Neural cell (in vitro differentiated cells): ENCODE measurements around the gene TACC2.

Source experiments
- CTCF ChIP-seq: fragments of 450-650 bp; IDR thresholded peaks from 2 replicates; pipeline ENCODE4 v1.5.1; 2014; ENCODE audit warnings: antibody characterized with exemption, mild to moderate bottlenecking, moderate library complexity; ENCODE audit not compliant: poor library complexity, severe bottlenecking
- EP300 ChIP-seq: fragments of 450-650 bp; conservative IDR thresholded peaks from 2 replicates; pipeline ENCODE4 v1.6.1; 2014; ENCODE audit warnings: antibody characterized with exemption, mild to moderate bottlenecking, moderate library complexity; ENCODE audit not compliant: poor library complexity, severe bottlenecking
- EZH2 ChIP-seq: fragments of 200-600, 300-800 bp; shearing (Covaris generic), sonication (generic); IDR thresholded peaks from 2 replicates; pipeline ENCODE4 v1.6.1; 2014; ENCODE audit warnings: antibody characterized with exemption, low read length, borderline replicate concordance, mild to moderate bottlenecking; ENCODE audit not compliant: insufficient read depth, poor library complexity, severe bottlenecking
- MXI1 ChIP-seq: fragments of 450-650 bp; conservative IDR thresholded peaks from 2 replicates; pipeline ENCODE4 v1.6.1; 2014; ENCODE audit warnings: antibody characterized with exemption, mild to moderate bottlenecking; ENCODE audit not compliant: poor library complexity, severe bottlenecking
- POLR2AphosphoS5 ChIP-seq: IDR thresholded peaks from 2 replicates; pipeline ENCODE4 v1.6.1; 2012
- RAD21 ChIP-seq: fragments of 450-650 bp; conservative IDR thresholded peaks from 2 replicates; pipeline ENCODE4 v1.6.1; 2014; ENCODE audit warnings: antibody characterized with exemption, mild to moderate bottlenecking, moderate library complexity
- REST ChIP-seq: IDR thresholded peaks from 2 replicates; pipeline ENCODE4 v1.6.1; 2012; ENCODE audit warnings: borderline replicate concordance
- SMC3 ChIP-seq: fragments of 450-650 bp; conservative IDR thresholded peaks from 2 replicates; pipeline ENCODE4 v1.6.1; 2014; ENCODE audit warnings: antibody characterized with exemption, mild to moderate bottlenecking, moderate library complexity; ENCODE audit not compliant: poor library complexity
- TAF1 ChIP-seq: IDR thresholded peaks from 2 replicates; pipeline ENCODE4 v1.6.1; 2012; ENCODE audit warnings: low read depth

DNA sequence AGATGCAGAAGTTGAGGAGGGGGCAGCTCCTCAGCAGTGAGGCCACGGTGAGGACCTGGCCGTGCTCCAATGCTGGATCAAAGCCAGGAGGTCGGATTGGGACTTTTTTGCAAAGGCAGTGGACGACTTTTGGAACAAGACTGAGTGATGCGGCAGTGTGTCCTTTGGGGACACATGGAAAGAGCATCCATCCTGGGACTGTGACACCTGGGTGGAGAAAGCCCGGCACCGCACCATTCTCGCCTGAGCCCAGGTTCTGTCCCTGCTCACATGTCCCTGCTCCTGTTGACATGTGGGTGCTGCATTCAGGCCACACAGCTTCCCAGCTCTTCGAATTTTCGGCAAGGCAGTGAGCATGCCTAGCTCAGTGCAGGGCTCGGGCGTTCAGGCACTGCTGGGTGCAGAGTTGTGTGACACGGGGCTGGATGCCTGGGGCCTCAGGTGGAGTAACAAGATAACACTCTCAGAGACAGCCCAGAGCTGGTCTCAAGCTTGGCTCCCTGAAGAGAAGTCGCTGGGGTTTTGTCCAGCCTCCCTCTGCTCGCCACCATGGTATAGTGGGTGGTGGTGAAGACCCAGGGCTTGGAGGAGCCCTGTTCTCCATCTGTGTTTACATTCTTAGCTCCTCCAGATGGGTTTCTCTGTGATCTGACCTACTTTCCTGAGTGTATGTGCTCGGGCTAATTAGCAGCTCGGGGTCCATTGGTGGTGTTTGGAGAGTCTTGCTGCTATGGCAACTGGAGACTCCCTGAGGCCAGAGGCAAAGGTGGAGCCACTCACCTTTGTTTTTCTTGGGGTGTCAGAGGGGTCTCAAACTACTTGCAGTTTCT lies 170.4 kb downstream of the TACC2 start:
- TF ChIP-seq CTCF (no peak), EZH2 (no peak), TAF1 (no peak), RAD21 (no peak), SMC3 (no peak), REST (no peak), POLR2AphosphoS5 (no peak), MXI1 (no peak), EP300 (no peak)
